ENCODE data around the gene TMEM204.

GRCh38 chr16:1590930-1591705, 57.7 kb downstream of the TMEM204 start:
- TF ChIP-seq POLR2AphosphoS5 (IDR thresholded peaks at IDR 0.05), result no peak
- TF ChIP-seq CTCF (IDR thresholded peaks at IDR 0.05), result no peak
